Activated CD4-positive, alpha-beta memory T cell treated with anti-CD3 and anti-CD28 coated beads, Interleukin-2, amount 10 ng/mL, durations not matched to agents 7 days and 5 days (primary cell): ENCODE measurements around the gene HCFC1R1. TPM values are rescaled to one million over a fixed set of nuclear protein-coding genes. Genes with fewer than 3 reads are reported as not detected.

Source experiments
- CTCF ChIA-PET: fragments of 350-600 bp; sonication (Branson Sonifier 250); formaldehyde crosslinking; loops from one replicate; lab custom pipeline; 2021; ENCODE audit warnings: antibody characterized with exemption, inconsistent platforms; lab: Charles Lee
- POLR2A ChIA-PET: fragments of 350-600 bp; sonication (Branson Sonifier 250); formaldehyde crosslinking; loops from one replicate; lab custom pipeline; 2021; ENCODE audit warnings: antibody characterized with exemption; lab: Charles Lee
- DNase-seq: peaks from one replicate; pipeline ENCODE4 v3.0.0-alpha.2; 2020
- H3K27ac Mint-ChIP-seq: one replicate; pipeline ENCODE4 v1.8.0; 2021; ENCODE audit warnings: mild to moderate bottlenecking, mixed read lengths
- H3K27me3 Mint-ChIP-seq: one replicate; pipeline ENCODE4 v1.8.0; 2021; ENCODE audit warnings: mixed read lengths
- H3K36me3 Mint-ChIP-seq: one replicate; pipeline ENCODE4 v1.8.0; 2021; ENCODE audit warnings: low read depth, mixed read lengths
- H3K4me1 Mint-ChIP-seq: one replicate; pipeline ENCODE4 v1.8.0; 2021; ENCODE audit warnings: mixed read lengths
- H3K4me3 Mint-ChIP-seq: one replicate; pipeline ENCODE4 v1.8.0; 2021; ENCODE audit warnings: mild to moderate bottlenecking, mixed read lengths
- H3K9me3 Mint-ChIP-seq: one replicate; pipeline ENCODE4 v1.8.0; 2021; ENCODE audit warnings: mixed read lengths
- total RNA-seq, 2 experiments: library from RNA; stranded (reverse); gene quantifications; one replicate each; pipeline ENCODE4 v1.2.3, GENCODE V29; 2021

The HCFC1R1 gene
- total RNA-seq, 2 experiments from 2014 or later, result 37.0 to 43.3 TPM

DNA sequence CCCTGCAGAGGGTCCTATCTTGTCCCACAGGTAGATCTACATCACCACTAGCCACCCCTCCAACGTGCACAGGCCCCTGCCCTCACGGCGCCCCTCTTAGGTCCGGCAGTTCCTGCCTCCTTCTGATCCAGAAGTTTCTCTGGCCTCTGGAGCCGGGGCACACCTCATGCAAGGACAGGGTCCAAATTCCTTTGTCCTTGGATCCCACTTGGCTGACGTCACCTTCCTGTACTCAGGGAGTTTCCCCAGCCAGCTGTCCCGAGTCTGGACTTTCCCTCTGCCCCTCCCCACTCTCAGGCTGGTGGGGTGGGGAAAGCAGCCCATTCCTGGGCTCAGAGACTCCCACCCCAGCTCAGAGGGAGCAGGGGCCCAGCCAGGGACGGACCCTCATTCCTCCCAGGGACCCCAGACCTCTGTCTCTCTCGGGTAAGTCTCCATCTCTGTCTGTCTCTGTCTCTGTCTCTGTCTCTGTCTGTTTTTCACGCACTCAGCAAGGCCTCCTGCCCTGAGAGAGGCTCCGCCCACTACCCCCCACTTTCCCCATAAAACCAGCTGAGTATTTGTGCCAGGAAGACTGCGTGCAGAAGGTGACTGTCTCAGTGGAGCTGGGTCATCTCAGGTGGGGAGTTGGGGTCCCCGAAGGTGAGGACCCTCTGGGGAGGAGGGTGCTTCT lies 41.5 kb upstream of the HCFC1R1 start, which contains the start of gene IL32:
Gene IL32, plus strand, starts transcription at position 572 of the 673 bp plus-strand sequence. CDS start 172 bp downstream, outside the sequence.
- Mint-ChIP-seq H3K27me3 (no peaks in the 10 kb centered on the region), H3K4me1 (peaks cover 68% of the 10 kb centered on the region), H3K4me3 (peak within 1 kb of the TSS; percentile 100), H3K27ac (peak within 1 kb of the TSS; percentile 99), H3K9me3 (no peaks in the 10 kb centered on the region), H3K36me3 (peaks cover 66% of the 10 kb centered on the region)
- CTCF ChIA-PET, result interaction anchor here (0.6 to 4.7 kb wide), 9 partner anchors 9 to 69 kb away, joined by 3 to 44 read pairs (median 4); partner anchors contain the start of genes HCFC1R1, THOC6 and ZNF213
- peak; percentile 80 for DNase-seq
- POLR2A ChIA-PET, result interaction anchor here (0.6 to 8.3 kb wide), 24 partner anchors 8 to 93 kb away, joined by 3 to 187 read pairs (median 5); partner anchors contain the start of genes HCFC1R1, MMP25, PKMYT1 and TNFRSF12A

DNA sequence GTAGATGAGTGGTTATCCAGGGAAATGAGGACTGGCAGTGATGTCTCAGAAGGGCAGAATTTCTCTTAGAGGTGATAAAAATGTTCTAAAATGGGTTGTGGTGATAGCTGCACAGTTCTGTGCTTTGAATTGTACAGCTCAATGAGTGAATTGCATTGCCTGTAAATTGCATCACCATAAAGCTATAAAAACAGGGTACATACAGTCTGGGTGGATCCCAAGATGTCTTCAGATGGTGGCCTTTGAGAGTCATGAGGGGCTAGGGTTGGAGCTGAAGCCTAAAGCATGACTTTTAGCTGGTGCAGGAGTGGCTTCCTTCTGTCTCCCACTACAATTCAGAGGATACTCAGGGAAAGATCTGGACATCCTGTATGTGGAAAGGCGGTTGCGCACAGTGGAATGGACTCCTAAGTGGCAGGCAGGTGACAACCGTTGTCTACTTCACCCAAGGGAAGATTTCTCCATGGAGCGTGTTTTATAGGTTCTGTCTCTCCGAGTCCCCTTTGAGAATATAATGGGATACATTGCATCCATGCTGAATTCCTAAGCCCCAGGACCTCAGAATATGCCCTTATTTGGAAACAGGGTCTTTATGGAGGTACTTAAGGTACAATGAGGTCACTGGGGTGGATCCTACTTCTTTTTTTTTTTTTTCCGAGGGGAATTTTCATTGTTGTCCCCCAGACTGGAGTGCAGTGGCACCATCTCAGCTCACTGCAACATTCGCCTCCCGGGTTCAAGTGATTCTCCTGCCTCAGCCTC lies 40.1 kb upstream of the HCFC1R1 start:
- peak overlapping the region; percentile 99 for H3K27ac Mint-ChIP-seq
- H3K27me3 Mint-ChIP-seq, result no peaks in the 10 kb centered on the region
- no peaks in the 10 kb centered on the region for H3K9me3 Mint-ChIP-seq
- POLR2A ChIA-PET, result interaction anchor here (0.9 to 8.3 kb wide), 13 partner anchors 12 to 101 kb away, joined by 3 to 187 read pairs (median 8); partner anchors contain the start of genes MMP25, PKMYT1 and ZNF213
- H3K4me1 Mint-ChIP-seq, result peaks cover 63% of the 10 kb centered on the region
- CTCF ChIA-PET, result interaction anchor here (0.8 to 4.7 kb wide), 8 partner anchors 13 to 70 kb away, joined by 3 to 44 read pairs (median 4); partner anchors contain the start of gene ZNF213
- H3K36me3 Mint-ChIP-seq, result peaks cover 63% of the 10 kb centered on the region
- peak overlapping the region; percentile 45 for H3K4me3 Mint-ChIP-seq
- no peak for DNase-seq

DNA sequence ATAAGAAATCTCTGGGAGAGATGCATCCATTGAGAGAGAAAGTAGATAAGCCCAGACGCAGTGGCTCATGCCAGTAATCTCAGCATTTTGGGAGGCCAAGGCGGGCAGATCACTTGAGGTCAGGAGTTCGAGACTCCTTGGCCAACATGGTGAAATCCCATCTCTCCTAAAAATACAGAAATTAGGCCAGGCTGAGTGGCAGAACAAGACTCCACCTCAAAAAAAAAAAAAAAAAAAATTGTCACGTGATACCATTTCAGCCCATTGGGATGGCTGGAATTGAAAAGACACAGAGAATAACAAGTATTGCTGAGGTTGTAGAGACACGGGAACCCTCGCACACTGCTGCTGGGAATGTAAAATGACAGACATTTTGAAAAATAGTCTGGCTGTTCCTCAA lies 38.8 kb upstream of the HCFC1R1 start:
- CTCF ChIA-PET, result interaction anchor here (1.3 to 4.7 kb wide), 2 partner anchors 30 to 67 kb away, joined by 4 to 44 read pairs; no protein-coding TSS in a partner anchor
- POLR2A ChIA-PET, result interaction anchor here (1.1 to 8.3 kb wide), 6 partner anchors 8 to 72 kb away, joined by 3 to 187 read pairs (median 36); partner anchors contain the start of genes MMP25 and ZNF213
- peaks cover 58% of the 10 kb centered on the region for H3K36me3 Mint-ChIP-seq
- H3K27me3 Mint-ChIP-seq, result no peaks in the 10 kb centered on the region
- no peak for DNase-seq
- H3K4me1 Mint-ChIP-seq, result peaks cover 57% of the 10 kb centered on the region
- H3K9me3 Mint-ChIP-seq, result no peaks in the 10 kb centered on the region
- H3K27ac Mint-ChIP-seq, result no peak overlapping the region
- no peak overlapping the region for H3K4me3 Mint-ChIP-seq

DNA sequence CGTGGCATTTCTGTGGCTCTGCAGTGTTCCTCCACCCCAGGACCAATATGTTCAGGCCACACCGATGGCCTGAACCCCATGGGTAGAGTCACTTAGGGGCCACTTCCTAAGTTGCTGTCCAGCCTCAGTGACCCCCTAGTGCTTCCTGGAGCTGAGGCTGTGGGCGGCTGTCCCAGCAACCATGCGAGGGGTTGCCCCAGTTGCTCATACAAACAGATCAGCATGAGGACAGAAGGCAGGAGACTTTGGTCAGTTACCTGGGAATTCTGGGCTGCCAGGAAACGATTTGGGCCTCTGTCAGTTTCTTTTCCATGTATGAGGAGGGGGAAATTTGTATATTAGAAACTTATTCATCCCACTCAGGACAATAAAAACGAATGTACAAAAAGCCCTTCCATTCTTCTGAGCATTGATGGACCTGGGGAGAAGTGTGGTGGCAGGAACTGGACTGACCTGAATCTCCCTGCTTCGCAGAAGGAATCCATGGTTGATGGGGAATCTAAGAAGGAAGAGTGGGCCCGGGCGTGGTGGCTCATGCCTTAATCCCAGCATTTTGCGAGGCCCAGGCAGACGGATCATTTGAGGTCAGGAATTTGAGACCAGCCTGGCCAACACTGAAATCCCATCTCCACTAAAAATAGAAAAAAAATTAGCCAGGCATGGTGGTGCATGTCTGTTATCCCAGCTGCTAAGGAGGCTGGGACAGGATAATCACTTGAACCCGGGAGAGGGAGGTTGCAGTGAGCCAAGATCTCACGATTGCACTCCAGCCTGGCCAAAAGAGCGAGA lies 36.8 kb upstream of the HCFC1R1 start:
- POLR2A ChIA-PET, result interaction anchor here (1.0 to 6.1 kb wide), 6 partner anchors 9 to 74 kb away, joined by 3 to 96 read pairs (median 18); partner anchors contain the start of gene ZNF213
- H3K4me3 Mint-ChIP-seq, result peak overlapping the region; percentile 79
- H3K4me1 Mint-ChIP-seq, result peaks cover 75% of the 10 kb centered on the region
- peak overlapping the region; percentile 86 for H3K27ac Mint-ChIP-seq
- H3K27me3 Mint-ChIP-seq, result no peaks in the 10 kb centered on the region
- no peaks in the 10 kb centered on the region for H3K9me3 Mint-ChIP-seq
- peaks cover 55% of the 10 kb centered on the region for H3K36me3 Mint-ChIP-seq
- no peak for DNase-seq
- CTCF ChIA-PET, result interaction anchor here (1.1 to 6.3 kb wide), 13 partner anchors 13 to 109 kb away, joined by 3 to 177 read pairs (median 16); partner anchors contain the start of gene ZNF213

DNA sequence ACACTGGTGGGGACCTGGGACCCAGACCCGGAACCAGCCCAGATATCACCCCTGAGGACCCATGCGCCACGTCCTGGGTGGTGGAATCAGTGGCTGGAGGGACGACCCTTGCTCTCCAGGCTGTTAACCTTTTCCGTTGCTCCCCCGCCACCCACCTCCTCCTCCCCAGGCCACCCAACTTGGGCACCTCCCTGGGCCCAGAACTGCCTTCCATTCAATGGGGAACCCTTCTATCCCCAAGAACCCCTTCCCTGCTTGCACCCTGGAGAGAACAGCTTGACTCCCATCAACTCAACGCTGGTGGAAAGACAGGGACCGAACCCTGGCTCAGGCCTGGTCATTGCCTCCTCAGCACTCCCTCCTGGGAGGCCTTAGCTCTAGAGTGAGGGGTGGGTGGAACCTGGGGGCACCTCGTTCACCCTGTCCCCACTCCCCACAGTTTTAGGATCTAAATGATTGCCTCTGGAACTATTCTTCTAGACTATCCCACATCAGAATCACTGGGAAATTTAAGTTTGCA lies 36.0 kb upstream of the HCFC1R1 start:
- no peak for DNase-seq
- ChIA-PET POLR2A (interaction anchor here (0.7 to 6.1 kb wide), 10 partner anchors 10 to 75 kb away, joined by 3 to 96 read pairs (median 13); partner anchors contain the start of genes ZNF213 and ZSCAN10), CTCF (interaction anchor here (0.6 to 6.3 kb wide), 17 partner anchors 12 to 139 kb away, joined by 3 to 177 read pairs (median 7); partner anchors contain the start of gene ZNF213)
- peak overlapping the region; percentile 86 for H3K27ac Mint-ChIP-seq
- peaks cover 58% of the 10 kb centered on the region for H3K36me3 Mint-ChIP-seq
- peak overlapping the region; percentile 79 for H3K4me3 Mint-ChIP-seq
- H3K27me3 Mint-ChIP-seq, result no peaks in the 10 kb centered on the region
- peaks cover 75% of the 10 kb centered on the region for H3K4me1 Mint-ChIP-seq
- H3K9me3 Mint-ChIP-seq, result no peaks in the 10 kb centered on the region

DNA sequence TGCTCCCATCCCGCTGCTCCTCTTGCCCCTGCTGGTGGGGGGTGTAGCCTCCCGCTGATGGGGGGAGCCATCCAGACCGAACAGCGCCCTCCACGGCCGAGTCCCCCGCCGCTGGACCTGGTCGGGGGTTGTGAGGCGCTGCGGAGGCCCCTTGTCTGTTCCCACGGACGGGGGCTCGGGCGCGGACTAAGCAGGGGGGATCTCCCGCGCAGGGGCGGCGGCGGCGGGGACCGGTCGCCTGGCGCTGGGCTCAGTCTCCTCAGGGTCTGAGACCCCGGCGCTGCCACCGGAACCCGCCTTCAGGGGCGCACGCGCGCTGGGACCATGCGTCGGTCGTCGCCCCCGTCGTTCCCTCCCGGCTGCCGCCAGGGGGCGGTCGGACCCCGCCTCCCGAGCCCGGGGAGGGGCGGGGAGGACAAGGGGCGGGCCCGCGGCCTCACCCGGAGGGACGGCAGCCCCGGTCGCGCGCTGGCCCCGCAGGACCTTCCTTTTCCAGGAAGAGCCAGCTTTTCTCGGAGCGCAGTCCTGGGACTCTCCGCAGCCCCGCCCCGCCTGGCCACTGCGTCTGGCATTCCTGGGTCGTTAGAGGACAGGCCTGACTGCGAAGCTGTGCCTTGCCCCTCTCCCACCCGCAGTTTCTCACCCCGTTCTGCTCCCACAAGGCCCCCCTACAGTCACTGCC lies 35.4 kb upstream of the HCFC1R1 start:
- ChIA-PET POLR2A (interaction anchor here (0.6 to 6.1 kb wide), 26 partner anchors 7 to 99 kb away, joined by 3 to 96 read pairs (median 6); partner anchors contain the start of genes MMP25, TNFRSF12A, ZNF213 and ZSCAN10), CTCF (interaction anchor here (0.6 to 6.3 kb wide), 31 partner anchors 8 to 138 kb away, joined by 3 to 177 read pairs (median 5); partner anchors contain the start of genes HCFC1R1, MMP25, THOC6 and ZNF213)
- H3K27ac Mint-ChIP-seq, result peak overlapping the region; percentile 95
- H3K36me3 Mint-ChIP-seq, result peaks cover 59% of the 10 kb centered on the region
- H3K9me3 Mint-ChIP-seq, result no peaks in the 10 kb centered on the region
- H3K27me3 Mint-ChIP-seq, result no peaks in the 10 kb centered on the region
- peaks cover 74% of the 10 kb centered on the region for H3K4me1 Mint-ChIP-seq
- peak; percentile 90 for DNase-seq
- peak overlapping the region; percentile 79 for H3K4me3 Mint-ChIP-seq

DNA sequence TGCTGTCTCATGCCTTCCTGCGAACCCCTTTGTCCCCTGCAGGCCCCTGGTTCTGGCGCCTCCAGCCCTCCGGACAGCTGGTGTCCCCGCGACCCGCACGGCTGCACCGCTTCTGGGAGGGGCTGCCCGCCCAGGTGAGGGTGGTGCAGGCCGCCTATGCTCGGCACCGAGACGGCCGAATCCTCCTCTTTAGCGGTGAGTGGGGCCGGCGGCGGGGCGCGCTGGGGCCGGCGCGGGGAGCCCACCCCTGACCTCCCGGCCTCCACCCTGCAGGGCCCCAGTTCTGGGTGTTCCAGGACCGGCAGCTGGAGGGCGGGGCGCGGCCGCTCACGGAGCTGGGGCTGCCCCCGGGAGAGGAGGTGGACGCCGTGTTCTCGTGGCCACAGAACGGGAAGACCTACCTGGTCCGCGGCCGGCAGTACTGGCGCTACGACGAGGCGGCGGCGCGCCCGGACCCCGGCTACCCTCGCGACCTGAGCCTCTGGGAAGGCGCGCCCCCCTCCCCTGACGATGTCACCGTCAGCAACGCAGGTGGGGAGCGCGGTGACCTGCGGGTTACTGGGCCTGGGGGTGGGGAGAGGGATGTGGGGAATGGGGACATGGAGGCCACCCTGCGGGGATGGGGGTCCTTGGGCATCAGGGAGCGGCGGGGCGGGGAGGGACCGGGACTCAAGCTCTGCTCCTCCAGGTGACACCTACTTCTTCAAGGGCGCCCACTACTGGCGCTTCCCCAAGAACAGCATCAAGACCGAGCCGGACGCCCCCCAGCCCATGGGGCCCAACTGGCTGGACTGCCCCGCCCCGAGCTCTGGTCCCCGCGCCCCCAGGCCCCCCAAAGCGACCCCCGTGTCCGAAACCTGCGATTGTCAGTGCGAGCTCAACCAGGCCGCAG lies 34.6 kb upstream of the HCFC1R1 start:
- H3K27me3 Mint-ChIP-seq, result no peaks in the 10 kb centered on the region
- H3K4me3 Mint-ChIP-seq, result peak overlapping the region; percentile 79
- H3K36me3 Mint-ChIP-seq, result peaks cover 66% of the 10 kb centered on the region
- CTCF ChIA-PET, result interaction anchor here (0.6 to 6.3 kb wide), 34 partner anchors 9 to 172 kb away, joined by 3 to 177 read pairs (median 5); partner anchors contain the start of genes HCFC1R1, MMP25, THOC6 and ZNF213
- peaks cover 75% of the 10 kb centered on the region for H3K4me1 Mint-ChIP-seq
- DNase-seq, result peak; percentile 68
- no peaks in the 10 kb centered on the region for H3K9me3 Mint-ChIP-seq
- H3K27ac Mint-ChIP-seq, result peak overlapping the region; percentile 96
- POLR2A ChIA-PET, result interaction anchor here (0.6 to 6.1 kb wide), 25 partner anchors 8 to 100 kb away, joined by 3 to 96 read pairs (median 6); partner anchors contain the start of genes MMP25, TNFRSF12A, ZNF213 and ZSCAN10

DNA sequence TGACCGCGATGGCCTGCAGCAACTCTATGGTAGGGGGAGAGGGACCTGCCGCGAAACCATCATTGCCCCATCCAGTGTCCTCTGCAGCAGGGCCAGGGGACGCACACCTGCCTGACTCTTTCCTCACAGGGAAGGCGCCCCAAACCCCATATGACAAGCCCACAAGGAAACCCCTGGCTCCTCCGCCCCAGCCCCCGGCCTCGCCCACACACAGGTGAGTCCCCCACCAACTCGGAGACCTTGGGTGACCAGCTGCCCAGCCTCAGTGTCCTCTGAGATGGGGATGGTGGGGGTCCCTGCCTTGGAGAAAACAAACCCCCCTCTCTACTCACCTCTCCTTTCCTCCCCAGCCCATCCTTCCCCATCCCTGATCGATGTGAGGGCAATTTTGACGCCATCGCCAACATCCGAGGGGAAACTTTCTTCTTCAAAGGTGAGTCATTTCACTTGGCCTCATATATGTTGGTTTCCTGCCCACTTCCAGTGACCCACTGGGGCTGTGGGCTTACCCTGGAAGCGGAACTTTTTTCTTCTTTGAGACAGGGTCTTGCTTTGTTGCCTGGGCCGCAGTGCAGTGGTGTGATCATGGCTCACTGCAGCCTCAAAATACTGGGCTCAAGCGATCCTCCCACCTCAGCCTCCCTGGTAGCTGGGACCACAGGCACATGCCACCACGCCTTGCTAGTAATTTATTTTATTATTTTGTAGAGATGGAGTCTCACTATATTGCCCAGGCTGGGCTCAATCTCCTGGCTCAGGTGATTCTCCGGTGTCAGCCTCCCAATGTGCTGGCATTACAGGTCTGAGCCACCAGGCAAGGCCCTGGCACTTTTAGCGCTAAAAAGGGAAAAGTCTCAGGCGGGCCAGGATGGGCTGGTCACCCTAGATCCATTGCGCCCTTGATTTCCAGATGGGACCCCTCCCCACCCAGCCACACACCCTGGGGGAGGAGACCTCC lies 33.7 kb upstream of the HCFC1R1 start:
- POLR2A ChIA-PET, result interaction anchor here (0.7 to 6.1 kb wide), 20 partner anchors 8 to 91 kb away, joined by 3 to 96 read pairs (median 6); partner anchors contain the start of genes IL32, MMP25, TNFRSF12A and ZNF213
- peak; percentile 59 for DNase-seq
- Mint-ChIP-seq H3K9me3 (no peaks in the 10 kb centered on the region), H3K36me3 (peaks cover 64% of the 10 kb centered on the region), H3K4me1 (peaks cover 71% of the 10 kb centered on the region), H3K4me3 (peak overlapping the region; percentile 79), H3K27ac (peak overlapping the region; percentile 96), H3K27me3 (no peaks in the 10 kb centered on the region)
- CTCF ChIA-PET, result interaction anchor here (0.9 to 6.3 kb wide), 14 partner anchors 10 to 113 kb away, joined by 3 to 177 read pairs (median 12); partner anchors contain the start of genes MMP25 and ZNF213
